Caco-2 (cell line): Measurements from ENCODE around the gene GRIK4. TPM values are rescaled to one million over a fixed set of nuclear protein-coding genes. Genes with fewer than 3 reads are reported as not detected.

Experiments used
- BruUV-seq: library from RNA; stranded (reverse); fragments of 400-500 nt; replicated peaks from 2 replicates; lab custom pipeline; 2021; lab: Mats Ljungman, UMichigan
- CTCF ChIA-PET: fragments of 300-600 bp; sonication (Branson Sonifier 250); formaldehyde crosslinking; loops from one replicate; lab custom pipeline; 2022; ENCODE audit warnings: antibody characterized with exemption; lab: Charles Lee
- POLR2A ChIA-PET: fragments of 300-600 bp; sonication (Branson Sonifier 250); formaldehyde crosslinking; loops from one replicate; lab custom pipeline; 2022; ENCODE audit warnings: antibody characterized with exemption; lab: Charles Lee
- DNase-seq, 2 experiments: peaks; one replicate each; pipeline versions ENCODE4 v3.0.0 to v3.0.0-alpha.2; 2020 to 2022
- H3K27me3 ChIP-seq: replicated peaks from 2 replicates; pipeline ENCODE4 v1.6.0; 2011; ENCODE audit warnings: low read length; ENCODE audit not compliant: control insufficient read depth, insufficient read depth
- H3K36me3 ChIP-seq: 2 replicates; pipeline ENCODE4 v1.5.1; 2011; ENCODE audit warnings: low read length; ENCODE audit not compliant: control insufficient read depth, insufficient read depth
- H3K4me1 ChIP-seq: fragments of 250-450 bp; sonication (Bioruptor Pico); 2 replicates; pipeline ENCODE4 v1.5.1; 2020; ENCODE audit warnings: mild to moderate bottlenecking
- H3K4me3 ChIP-seq: 2 replicates; pipeline ENCODE4 v1.5.1; 2011; ENCODE audit warnings: low read depth, mild to moderate bottlenecking, control low read depth, low read length
- H3K9me3 ChIP-seq: fragments of 250-450 bp; sonication (Bioruptor Pico); 2 replicates; pipeline ENCODE4 v1.5.1; 2020; ENCODE audit warnings: mild to moderate bottlenecking, moderate library complexity
- H3K27ac Mint-ChIP-seq: one replicate; pipeline ENCODE4 v1.8.0; 2022; ENCODE audit warnings: mixed read lengths; ENCODE audit not compliant: unreplicated experiment
- H3K27me3 Mint-ChIP-seq: one replicate; pipeline ENCODE4 v1.8.0; 2022; ENCODE audit warnings: mixed read lengths; ENCODE audit not compliant: insufficient read depth, unreplicated experiment
- H3K36me3 Mint-ChIP-seq: one replicate; pipeline ENCODE4 v1.8.0; 2022; ENCODE audit warnings: mild to moderate bottlenecking, mixed read lengths; ENCODE audit not compliant: insufficient read depth, unreplicated experiment
- H3K4me1 Mint-ChIP-seq: one replicate; pipeline ENCODE4 v1.8.0; 2022; ENCODE audit warnings: low read depth, mixed read lengths; ENCODE audit not compliant: unreplicated experiment
- H3K4me3 Mint-ChIP-seq: one replicate; pipeline ENCODE4 v1.8.0; 2022; ENCODE audit warnings: mild to moderate bottlenecking, moderate library complexity, mixed read lengths; ENCODE audit not compliant: unreplicated experiment
- H3K9me3 Mint-ChIP-seq: one replicate; pipeline ENCODE4 v1.8.0; 2022; ENCODE audit warnings: mixed read lengths; ENCODE audit not compliant: unreplicated experiment
- CTCF ChIP-seq, 2 experiments: fragments of 200-600 bp in 1 of 2; IDR thresholded peaks; 1 replicate in 1 of 2; 2 replicates in 1 of 2; pipeline versions ENCODE4 v1.5.1 to v1.8.0; 2011 to 2022; ENCODE audit warnings: antibody characterized with exemption in 1 of 2, control low read depth in 1 of 2, inconsistent platforms in 1 of 2, low read depth in 1 of 2, low read length in 1 of 2, mild to moderate bottlenecking in 1 of 2, moderate library complexity in 1 of 2; ENCODE audit not compliant: insufficient read depth in 1 of 2, severe bottlenecking in 1 of 2, unreplicated experiment in 1 of 2
- intact Hi-C: fragments of 100-400 bp; cut with micrococcal nuclease; formaldehyde crosslinking; loops from one replicate; pipeline ENCODE4 v1.10.0; 2022; ENCODE audit not compliant: unreplicated experiment
- total RNA-seq: library from RNA; stranded (reverse); gene quantifications from 2 replicates; pipeline ENCODE4 v1.2.3, GENCODE V29; 2022

GRIK4 gene
- total RNA-seq, 1 experiment from 2014 or later: 2.0 TPM

- intact Hi-C loops: no loop called here
- Histone ChIP-seq H3K9me3 (no peaks in the 10 kb centered on the region), H3K4me3 (no peak overlapping the region), H3K27me3 (no peaks in the 10 kb centered on the region), H3K4me1 (no peaks in the 10 kb centered on the region), H3K36me3 (no peaks in the 10 kb centered on the region)
- no peak overlapping the region for H3K27ac Mint-ChIP-seq
- ChIA-PET POLR2A (interaction anchor here (0.6 kb wide), 1 partner anchor 21 kb away, joined by 4 read pairs; no protein-coding TSS in a partner anchor), CTCF (interaction anchor here (0.7 kb wide), 1 partner anchor 86 kb away, joined by 5 read pairs; no protein-coding TSS in a partner anchor)
- H3K27me3 Mint-ChIP-seq: no peaks in the 10 kb centered on the region
- no peak overlapping the region for H3K4me3 Mint-ChIP-seq
- no peaks in the 10 kb centered on the region for H3K4me1 Mint-ChIP-seq
- no peaks in the 10 kb centered on the region for H3K36me3 Mint-ChIP-seq
- no peaks in the 10 kb centered on the region for H3K9me3 Mint-ChIP-seq
- DNase-seq: no peak
- no TSS peak for BruUV-seq
- TF ChIP-seq CTCF (IDR thresholded peaks at IDR 0.05; ENCODE audit: insufficient read depth in 1 of 2, low read depth in 1 of 2, low read length in 1 of 2, severe bottlenecking in 1 of 2, unreplicated experiment in 1 of 2): no peak
Measured at GRCh38 chr11:120601536-120601935, 90.0 kb downstream of the GRIK4 start.

DNA sequence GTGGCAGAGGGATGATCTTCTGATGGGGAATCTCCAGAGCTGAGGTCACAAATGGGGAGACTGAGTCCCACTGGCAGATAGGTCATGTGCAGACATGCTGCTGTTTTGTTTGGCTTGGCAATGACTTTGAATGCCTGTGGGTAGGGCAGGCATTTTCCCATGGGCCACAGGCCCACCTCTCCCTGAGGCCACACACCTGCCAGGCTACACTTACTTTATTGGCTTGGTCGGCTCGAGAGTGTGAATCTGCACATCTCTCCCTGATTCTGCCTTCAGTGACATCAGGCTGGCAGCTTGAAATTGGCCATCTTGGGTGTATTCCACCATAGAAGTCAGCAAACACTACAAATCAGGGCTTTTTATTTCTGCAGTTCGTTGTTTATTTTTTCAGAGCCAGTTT is 91.5 kb downstream of the GRIK4 start:
- intact Hi-C loops: no loop called here
- H3K36me3 Mint-ChIP-seq: no peaks in the 10 kb centered on the region
- H3K4me1 Mint-ChIP-seq: peaks cover 8% of the 10 kb centered on the region
- H3K27me3 ChIP-seq: no peaks in the 10 kb centered on the region
- POLR2A ChIA-PET: no interaction called here
- H3K4me3 Mint-ChIP-seq: no peak overlapping the region
- no peaks in the 10 kb centered on the region for H3K36me3 ChIP-seq
- no peaks in the 10 kb centered on the region for H3K9me3 Mint-ChIP-seq
- H3K4me3 ChIP-seq: no peak overlapping the region
- H3K9me3 ChIP-seq: no peaks in the 10 kb centered on the region
- H3K27me3 Mint-ChIP-seq: peaks cover 2% of the 10 kb centered on the region
- H3K27ac Mint-ChIP-seq: no peak overlapping the region
- CTCF ChIA-PET: no interaction called here
- H3K4me1 ChIP-seq: no peaks in the 10 kb centered on the region
- no peak for DNase-seq
- no TSS peak for BruUV-seq
- TF ChIP-seq CTCF (IDR thresholded peaks at IDR 0.05; ENCODE audit: insufficient read depth in 1 of 2, low read depth in 1 of 2, low read length in 1 of 2, severe bottlenecking in 1 of 2, unreplicated experiment in 1 of 2): no peak

DNA sequence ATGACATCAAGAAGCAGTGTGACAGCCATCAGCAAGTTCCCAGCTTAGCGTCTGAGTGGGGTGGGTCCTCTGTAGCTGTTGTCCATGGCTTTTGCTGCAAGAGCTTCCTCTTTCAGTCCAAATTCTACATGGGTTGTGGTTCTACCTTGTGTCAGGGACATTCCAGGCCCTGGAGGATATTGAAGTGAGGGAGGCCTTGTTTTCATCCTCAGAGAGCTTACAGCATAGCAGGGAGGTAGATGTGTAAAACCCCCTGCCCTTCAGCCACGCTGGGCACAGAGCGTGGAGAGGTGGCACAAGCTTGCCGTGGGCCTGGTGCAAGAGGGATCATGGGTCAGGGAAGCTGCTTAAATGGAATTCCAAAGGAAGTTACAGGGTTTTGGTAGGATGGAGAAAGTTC is 93.9 kb downstream of the GRIK4 start:
- CTCF ChIA-PET: no interaction called here
- no peak overlapping the region for H3K4me3 ChIP-seq
- Mint-ChIP-seq H3K4me3 (no peak overlapping the region), H3K27me3 (peaks cover 2% of the 10 kb centered on the region), H3K27ac (no peak overlapping the region), H3K4me1 (peaks cover 15% of the 10 kb centered on the region), H3K36me3 (no peaks in the 10 kb centered on the region), H3K9me3 (no peaks in the 10 kb centered on the region)
- no peaks in the 10 kb centered on the region for H3K27me3 ChIP-seq
- POLR2A ChIA-PET: interaction anchor here (0.5 kb wide), 1 partner anchor 98 kb away, joined by 3 read pairs; no protein-coding TSS in a partner anchor
- no peak for DNase-seq
- H3K4me1 ChIP-seq: no peaks in the 10 kb centered on the region
- no TSS peak for BruUV-seq
- H3K9me3 ChIP-seq: no peaks in the 10 kb centered on the region
- H3K36me3 ChIP-seq: no peaks in the 10 kb centered on the region
- intact Hi-C loops: no loop called here
- TF ChIP-seq CTCF (IDR thresholded peaks at IDR 0.05; ENCODE audit: insufficient read depth in 1 of 2, low read depth in 1 of 2, low read length in 1 of 2, severe bottlenecking in 1 of 2, unreplicated experiment in 1 of 2): no peak
